Osteoblast (primary cell): ENCODE results near the gene LIPC. TPM values are rescaled to one million over a fixed set of nuclear protein-coding genes. Genes with fewer than 3 reads are reported as not detected.
A peak's percentile ranks its signal among the peaks of the same experiment; 100 is the strongest.

Source experiments
- DNase-seq: peaks from one replicate; pipeline ENCODE4 v3.0.0; 2011; ENCODE audit warnings: low spot score, mixed read lengths; ENCODE audit not compliant: insufficient read length; ENCODE audit errors: missing footprints
- H2AFZ ChIP-seq: 2 replicates; pipeline ENCODE4 v1.6.0; 2011; ENCODE audit warnings: mild to moderate bottlenecking, low read length
- H3K27ac ChIP-seq: 2 replicates; pipeline ENCODE4 v1.5.1; 2011; ENCODE audit warnings: mild to moderate bottlenecking, low read depth, low read length, moderate library complexity
- H3K27me3 ChIP-seq: 2 replicates; pipeline ENCODE4 v1.6.0; 2012; ENCODE audit warnings: mild to moderate bottlenecking, control low read depth, inconsistent platforms, low read length, moderate library complexity; ENCODE audit not compliant: insufficient read depth
- H3K36me3 ChIP-seq: 2 replicates; pipeline ENCODE4 v1.5.1; 2011; ENCODE audit warnings: mild to moderate bottlenecking, low read length, control low read depth, moderate library complexity; ENCODE audit not compliant: insufficient read depth
- H3K4me1 ChIP-seq: 2 replicates; pipeline ENCODE4 v1.5.1; 2011; ENCODE audit warnings: mild to moderate bottlenecking, low read length, control low read depth, moderate library complexity; ENCODE audit not compliant: insufficient read depth
- H3K4me2 ChIP-seq: 2 replicates; pipeline ENCODE4 v1.6.0; 2011; ENCODE audit warnings: mild to moderate bottlenecking, low read length; ENCODE audit not compliant: insufficient read depth
- H3K4me3 ChIP-seq: fragments of 200-600 bp; sonication (generic); 3 replicates; pipeline ENCODE4 v1.5.1; 2012; ENCODE audit warnings: mild to moderate bottlenecking, low read length, inconsistent platforms; ENCODE audit not compliant: insufficient read depth
- H3K79me2 ChIP-seq: 2 replicates; pipeline ENCODE4 v1.6.0; 2012; ENCODE audit warnings: mild to moderate bottlenecking, low read length, control low read depth, inconsistent platforms; ENCODE audit not compliant: insufficient read depth
- H3K9me3 ChIP-seq: 2 replicates; pipeline ENCODE4 v1.5.1; 2011; ENCODE audit warnings: low read depth, low read length, control low read depth
- H4K20me1 ChIP-seq: 2 replicates; pipeline ENCODE4 v1.6.0; 2012; ENCODE audit warnings: mild to moderate bottlenecking, low read length, control low read depth; ENCODE audit not compliant: insufficient read depth
- total RNA-seq: library from RNA; depleted of rRNA; stranded (reverse); fragments of >200 nt; gene quantifications from 2 replicates; pipeline ENCODE4 v1.2.3, GENCODE V29; 2012
- TF ChIP-seq, protein P1 (sequence below): IDR thresholded peaks from 2 replicates; pipeline ENCODE4 v1.5.1; 2011; ENCODE audit warnings: mild to moderate bottlenecking, low read depth, low read length, moderate library complexity; ENCODE audit errors: extremely low read depth

Gene LIPC
- total RNA-seq, 1 donor = 1.1 TPM

DNA sequence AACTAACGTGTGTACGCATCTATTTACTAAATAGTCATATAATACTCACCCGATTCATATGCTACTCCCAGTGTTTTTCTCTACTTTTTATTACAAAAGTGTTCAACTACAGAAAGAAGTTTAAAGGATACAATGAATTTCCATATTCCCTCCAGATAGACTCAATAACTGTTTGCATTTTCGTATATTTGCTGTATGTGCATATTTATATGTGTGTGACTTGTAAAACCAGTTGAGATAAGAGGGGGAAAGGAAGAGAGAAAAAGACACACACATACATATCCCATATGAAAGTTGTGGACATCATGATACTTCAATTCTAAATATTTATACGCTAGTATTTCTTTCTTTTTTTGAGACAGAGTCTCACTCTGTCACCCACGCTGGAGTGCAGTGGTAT lies 14.1 kb downstream of the LIPC start:
- H3K4me1 ChIP-seq = peaks cover 25% of the 10 kb centered on the region
- H4K20me1 ChIP-seq = no peaks in the 10 kb centered on the region
- no peak overlapping the region for H3K27ac ChIP-seq
- H2AFZ ChIP-seq = no peak overlapping the region
- H3K9me3 ChIP-seq = no peaks in the 10 kb centered on the region
- H3K27me3 ChIP-seq = no peaks in the 10 kb centered on the region
- no peak for DNase-seq
- no peaks in the 10 kb centered on the region for H3K36me3 ChIP-seq
- H3K4me3 ChIP-seq = no peak overlapping the region
- no peak overlapping the region for H3K4me2 ChIP-seq
- no peaks in the 10 kb centered on the region for H3K79me2 ChIP-seq
- TF ChIP-seq, protein P1, sequence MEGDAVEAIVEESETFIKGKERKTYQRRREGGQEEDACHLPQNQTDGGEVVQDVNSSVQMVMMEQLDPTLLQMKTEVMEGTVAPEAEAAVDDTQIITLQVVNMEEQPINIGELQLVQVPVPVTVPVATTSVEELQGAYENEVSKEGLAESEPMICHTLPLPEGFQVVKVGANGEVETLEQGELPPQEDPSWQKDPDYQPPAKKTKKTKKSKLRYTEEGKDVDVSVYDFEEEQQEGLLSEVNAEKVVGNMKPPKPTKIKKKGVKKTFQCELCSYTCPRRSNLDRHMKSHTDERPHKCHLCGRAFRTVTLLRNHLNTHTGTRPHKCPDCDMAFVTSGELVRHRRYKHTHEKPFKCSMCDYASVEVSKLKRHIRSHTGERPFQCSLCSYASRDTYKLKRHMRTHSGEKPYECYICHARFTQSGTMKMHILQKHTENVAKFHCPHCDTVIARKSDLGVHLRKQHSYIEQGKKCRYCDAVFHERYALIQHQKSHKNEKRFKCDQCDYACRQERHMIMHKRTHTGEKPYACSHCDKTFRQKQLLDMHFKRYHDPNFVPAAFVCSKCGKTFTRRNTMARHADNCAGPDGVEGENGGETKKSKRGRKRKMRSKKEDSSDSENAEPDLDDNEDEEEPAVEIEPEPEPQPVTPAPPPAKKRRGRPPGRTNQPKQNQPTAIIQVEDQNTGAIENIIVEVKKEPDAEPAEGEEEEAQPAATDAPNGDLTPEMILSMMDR = no peak

DNA sequence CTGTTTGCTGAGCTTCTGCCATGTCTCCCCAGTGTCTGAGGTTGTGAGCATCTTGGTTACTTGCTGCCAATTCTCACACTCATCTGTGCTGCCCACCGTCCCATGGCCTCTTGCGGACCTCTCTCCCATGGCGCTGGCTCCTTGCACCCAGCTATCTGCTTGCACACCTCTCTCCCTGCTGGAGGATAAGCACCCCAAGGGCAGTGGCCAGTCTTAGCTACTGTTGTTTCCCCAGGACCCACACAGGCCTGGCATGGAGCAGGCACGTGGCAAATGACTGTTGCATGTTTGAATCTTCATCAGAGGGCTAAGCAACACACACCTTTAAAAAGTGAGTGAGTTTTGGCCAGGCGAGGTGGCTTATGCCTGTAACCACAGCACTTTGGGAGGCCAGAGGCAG lies 14.7 kb downstream of the LIPC start:
- Histone ChIP-seq H2AFZ (no peak overlapping the region), H3K36me3 (no peaks in the 10 kb centered on the region), H3K79me2 (no peaks in the 10 kb centered on the region), H4K20me1 (no peaks in the 10 kb centered on the region), H3K27me3 (no peaks in the 10 kb centered on the region), H3K4me1 (peaks cover 19% of the 10 kb centered on the region), H3K4me2 (no peak overlapping the region), H3K4me3 (no peak overlapping the region), H3K27ac (no peak overlapping the region), H3K9me3 (no peaks in the 10 kb centered on the region)
- DNase-seq = no peak
- TF ChIP-seq, protein P1 = no peak

DNA sequence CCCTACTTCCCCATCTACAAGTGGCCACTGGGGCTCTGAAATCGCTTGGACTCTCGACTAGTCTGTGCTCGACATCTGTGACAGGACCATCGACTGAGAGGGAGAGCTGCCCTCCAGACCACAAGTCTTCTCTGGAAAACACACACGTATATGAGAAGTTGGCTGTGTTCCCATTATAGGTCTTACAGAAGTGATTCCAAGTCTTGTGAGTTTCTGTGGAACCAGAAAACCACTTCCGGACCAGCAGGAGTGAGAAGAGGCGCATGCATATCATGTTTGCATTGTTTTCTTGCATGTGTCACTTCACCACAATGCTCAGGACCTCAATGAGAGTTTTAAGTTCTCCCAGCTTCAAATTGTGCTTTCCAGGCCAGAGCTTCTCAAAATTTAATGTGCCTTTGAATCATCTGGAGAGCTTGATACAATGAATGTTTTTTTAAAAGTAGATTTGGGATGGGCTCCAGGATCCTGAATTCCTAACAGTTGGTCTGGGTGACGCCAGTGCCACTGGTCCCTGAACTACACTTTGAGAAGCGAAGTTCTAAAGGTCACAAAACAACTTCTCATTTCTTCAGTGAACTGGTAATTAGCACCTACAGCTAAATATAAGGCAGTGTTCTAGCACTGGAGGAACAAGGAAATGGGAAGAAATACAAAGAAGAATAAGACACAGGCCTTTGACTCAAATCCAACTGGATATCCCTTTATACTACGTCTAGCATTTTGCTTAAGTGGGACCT lies 15.7 kb downstream of the LIPC start:
- Histone ChIP-seq H3K9me3 (no peaks in the 10 kb centered on the region), H3K4me3 (no peak overlapping the region), H3K4me1 (peaks cover 11% of the 10 kb centered on the region), H2AFZ (no peak overlapping the region), H3K4me2 (peak overlapping the region; percentile 8), H3K27ac (peak overlapping the region; percentile 51), H4K20me1 (no peaks in the 10 kb centered on the region), H3K79me2 (no peaks in the 10 kb centered on the region), H3K27me3 (no peaks in the 10 kb centered on the region), H3K36me3 (no peaks in the 10 kb centered on the region)
- peak; percentile 86 for DNase-seq
- TF ChIP-seq, protein P1 = no peak

DNA sequence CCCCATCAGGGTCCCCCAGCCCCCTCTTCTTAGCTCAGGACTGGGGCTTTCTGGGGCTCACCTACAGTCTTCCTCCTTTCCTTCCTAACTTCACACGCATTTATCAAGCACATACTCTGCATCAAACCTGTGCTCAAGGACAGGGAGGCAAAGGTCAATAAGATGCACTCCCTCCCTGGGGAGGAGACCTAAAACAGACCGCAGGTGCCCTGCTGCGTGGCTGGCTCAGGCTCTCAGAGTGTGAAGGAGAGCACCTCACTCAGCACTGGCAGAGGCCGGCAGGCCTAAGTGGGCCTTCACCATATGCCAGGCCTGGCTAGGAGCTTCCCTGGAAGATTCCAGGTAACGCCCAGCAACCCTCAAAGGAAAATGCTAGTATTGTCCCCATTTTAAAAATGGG lies 16.5 kb downstream of the LIPC start:
- Histone ChIP-seq H3K4me1 (peaks cover 11% of the 10 kb centered on the region), H3K9me3 (no peaks in the 10 kb centered on the region), H3K4me3 (no peak overlapping the region), H2AFZ (no peak overlapping the region), H3K36me3 (no peaks in the 10 kb centered on the region), H3K79me2 (no peaks in the 10 kb centered on the region), H4K20me1 (no peaks in the 10 kb centered on the region), H3K4me2 (no peak overlapping the region), H3K27me3 (no peaks in the 10 kb centered on the region), H3K27ac (no peak overlapping the region)
- TF ChIP-seq, protein P1 = no peak
- DNase-seq = no peak
